GM12865 (cell line): ENCODE data around the gene PNPLA1.

Source experiments
- DNase-seq: peaks from one replicate; pipeline ENCODE4 v3.0.0; 2010; ENCODE audit warnings: low read depth
- H3K4me3 ChIP-seq: 2 replicates; pipeline ENCODE4 v1.5.1; 2011; ENCODE audit warnings: mild to moderate bottlenecking, low read depth, low read length, control low read depth
- CTCF ChIP-seq: IDR thresholded peaks from 2 replicates; pipeline ENCODE4 v1.5.1; 2011; ENCODE audit warnings: low read length, control low read depth, low read depth, inconsistent platforms; ENCODE audit not compliant: insufficient read depth; ENCODE audit errors: missing control alignments

Gene PNPLA1

GRCh38 chr6:36226438-36227047, 43.3 kb upstream of the PNPLA1 start:
- H3K4me3 ChIP-seq: no peak overlapping the region
- TF ChIP-seq CTCF: no peak
- DNase-seq: no peak

GRCh38 chr6:36227379-36228228, 42.3 kb upstream of the PNPLA1 start:
- no peak for DNase-seq
- no peak for TF ChIP-seq CTCF
- H3K4me3 ChIP-seq: no peak overlapping the region

- TF ChIP-seq CTCF: no peak
- no peak overlapping the region for H3K4me3 ChIP-seq
- no peak for DNase-seq
Measured at GRCh38 chr6:36229223-36229622, 40.6 kb upstream of the PNPLA1 start.

GRCh38 chr6:36230371-36230770, 39.5 kb upstream of the PNPLA1 start:
- TF ChIP-seq CTCF: no peak
- DNase-seq: no peak
- H3K4me3 ChIP-seq: no peak overlapping the region

- no peak for DNase-seq
- H3K4me3 ChIP-seq: no peak overlapping the region
- TF ChIP-seq CTCF: no peak
Measured at GRCh38 chr6:36232172-36232571, 37.7 kb upstream of the PNPLA1 start.

GRCh38 chr6:36235309-36235708, 34.6 kb upstream of the PNPLA1 start:
- DNase-seq: no peak
- no peak overlapping the region for H3K4me3 ChIP-seq
- no peak for TF ChIP-seq CTCF
